GM12878 (cell line): ENCODE results near the gene KRTAP9-9. TPM values are rescaled to one million over a fixed set of nuclear protein-coding genes. Genes with fewer than 3 reads are reported as not detected.

Experiments
- ATAC-seq: fragments of 200-7000 bp; cut with Tn5 transposase; 3 replicates; pipeline ENCODE4 v1.9.1; 2020; ENCODE audit warnings: mild to moderate bottlenecking, moderate library complexity
- BruUV-seq: library from RNA; stranded (reverse); fragments of 400-500 nt; replicated peaks from 2 replicates; lab custom pipeline; 2021; lab: Mats Ljungman, UMichigan
- CTCF ChIA-PET: fragments of 300-600 bp; sonication (Branson Sonifier 250); formaldehyde crosslinking; extraction: SDS; loops from one replicate; lab custom pipeline; 2021; ENCODE audit warnings: inconsistent platforms; lab: Yijun Ruan, JAX
- POLR2A ChIA-PET: fragments of 350-600 bp; formaldehyde crosslinking; extraction: SDS; loops from one replicate; lab custom pipeline; 2021; ENCODE audit warnings: inconsistent platforms; lab: Charles Lee
- RAD21 ChIA-PET: fragments of 300-600 bp; sonication (Branson Sonifier 250); formaldehyde crosslinking; loops from one replicate; lab custom pipeline; 2023; ENCODE audit warnings: antibody characterized with exemption; ENCODE audit not compliant: unreplicated experiment; lab: Charles Lee
- SMC1A ChIA-PET: fragments of 300-600 bp; sonication (Branson Sonifier 250); formaldehyde crosslinking; loops from one replicate; lab custom pipeline; 2023; ENCODE audit not compliant: unreplicated experiment, uncharacterized antibody; lab: Charles Lee
- DNase-seq: peaks from one replicate; pipeline ENCODE4 v3.0.0-alpha.2; 2011; ENCODE audit warnings: low read depth, low spot score
- FAIRE-seq: peaks from 3 replicates; lab custom pipeline; 2011; peaks lifted over from hg19 to GRCh38; lab: Jason Lieb, UNC
- H2AFZ ChIP-seq: 2 replicates; pipeline ENCODE4 v1.6.0; 2011; ENCODE audit warnings: low read depth, low read length, control low read depth; ENCODE audit not compliant: control insufficient read depth
- H3K27ac ChIP-seq: 2 replicates; pipeline ENCODE4 v1.5.1; 2011; ENCODE audit warnings: control low read depth; ENCODE audit not compliant: control insufficient read depth, insufficient read depth
- H3K27me3 ChIP-seq, 2 experiments: replicated peaks in 1 of 2; 2 replicates each; pipeline versions ENCODE4 v1.6.0 to v1.6.1; 2011; ENCODE audit warnings: low read length in 1 of 2; ENCODE audit not compliant: control insufficient read depth in 2 of 2, insufficient read depth in 2 of 2
- H3K36me3 ChIP-seq, 2 experiments: 2 replicates each; pipeline ENCODE4 v1.5.1; 2011; ENCODE audit warnings: low read length in 1 of 2; ENCODE audit not compliant: control insufficient read depth in 2 of 2, insufficient read depth in 2 of 2
- H3K4me1 ChIP-seq: 2 replicates; pipeline ENCODE4 v1.6.1; 2011; ENCODE audit warnings: mild to moderate bottlenecking, low read length, moderate library complexity, mixed read lengths; ENCODE audit not compliant: control insufficient read depth, insufficient read depth
- H3K4me2 ChIP-seq: 2 replicates; pipeline ENCODE4 v1.6.0; 2011; ENCODE audit warnings: control low read depth; ENCODE audit not compliant: control insufficient read depth, insufficient read depth
- H3K4me3 ChIP-seq: fragments of 200-600 bp; sonication (generic); 2 replicates; pipeline ENCODE4 v1.5.1; 2016
- H3K79me2 ChIP-seq: 2 replicates; pipeline ENCODE4 v1.6.0; 2011; ENCODE audit warnings: low read length; ENCODE audit not compliant: control insufficient read depth, insufficient read depth
- H3K9ac ChIP-seq: 2 replicates; pipeline ENCODE4 v1.8.0; 2011; ENCODE audit warnings: low read length, control low read depth, mixed read lengths; ENCODE audit not compliant: control insufficient read depth, insufficient read depth
- H3K9me3 ChIP-seq: replicated peaks from 3 replicates; pipeline ENCODE4 v1.5.1; 2011; ENCODE audit warnings: mild to moderate bottlenecking, low read length; ENCODE audit not compliant: control insufficient read depth, insufficient read depth
- H4K20me1 ChIP-seq: 2 replicates; pipeline ENCODE4 v1.6.0; 2011; ENCODE audit not compliant: control insufficient read depth, insufficient read depth
- CHD2 ChIP-seq: IDR thresholded peaks from 2 replicates; pipeline ENCODE4 v1.6.1; 2011; ENCODE audit warnings: low read depth, low read length, improper control_type of control experiment, borderline replicate concordance
- CHD4 ChIP-seq: fragments of 200-600 bp; sonication (generic); IDR thresholded peaks from 2 replicates; pipeline ENCODE4 v1.6.1; 2016; ENCODE audit warnings: mild to moderate bottlenecking
- CREM ChIP-seq: IDR thresholded peaks from 2 replicates; pipeline ENCODE4 v1.6.1; 2014; ENCODE audit warnings: antibody characterized with exemption, low read depth
- E2F4 ChIP-seq: IDR thresholded peaks from 2 replicates; pipeline ENCODE4 v1.6.1; 2012; ENCODE audit warnings: low read depth, low read length, improper control_type of control experiment
- ETV6 ChIP-seq, 2 experiments: fragments of 450-650 bp in 1 of 2; IDR thresholded peaks in 1 of 2; conservative IDR thresholded peaks in 1 of 2; 2 replicates each; pipeline ENCODE4 v1.6.1; 2014; ENCODE audit warnings: antibody characterized with exemption in 1 of 2, borderline replicate concordance in 1 of 2, low read depth in 1 of 2, mild to moderate bottlenecking in 1 of 2, moderate library complexity in 1 of 2
- KLF5 ChIP-seq: fragments of 450-650 bp; IDR thresholded peaks from 2 replicates; pipeline ENCODE4 v1.6.1; 2014; ENCODE audit warnings: mild to moderate bottlenecking; ENCODE audit not compliant: partially characterized antibody
- LARP7 ChIP-seq: fragments of 450-650 bp; IDR thresholded peaks from 2 replicates; pipeline ENCODE4 v1.6.1; 2017; ENCODE audit warnings: mild to moderate bottlenecking
- MYB ChIP-seq: fragments of 150-350 bp; IDR thresholded peaks from 2 replicates; pipeline ENCODE4 v1.6.1; 2014; ENCODE audit warnings: mild to moderate bottlenecking, low read depth, low read length, borderline replicate concordance
- NR2F1 ChIP-seq: fragments of 450-650 bp; conservative IDR thresholded peaks from 2 replicates; pipeline ENCODE4 v1.6.1; 2017; ENCODE audit warnings: mild to moderate bottlenecking
- POLR2A ChIP-seq: IDR thresholded peaks from 2 replicates; pipeline ENCODE4 v1.6.1; 2011; ENCODE audit warnings: low read depth, mild to moderate bottlenecking, low read length
- RAD21 ChIP-seq: IDR thresholded peaks from 2 replicates; pipeline ENCODE4 v1.6.1; 2011; ENCODE audit warnings: mild to moderate bottlenecking, low read depth, low read length, moderate library complexity; ENCODE audit not compliant: insufficient read depth
- RCOR1 ChIP-seq: conservative IDR thresholded peaks from 2 replicates; pipeline ENCODE4 v1.6.1; 2012; ENCODE audit warnings: low read depth, low read length, improper control_type of control experiment
- STAT3 ChIP-seq: IDR thresholded peaks from 2 replicates; pipeline ENCODE4 v1.6.1; 2011; ENCODE audit warnings: low read depth, low read length, improper control_type of control experiment
- SUPT20H ChIP-seq: IDR thresholded peaks from 2 replicates; pipeline ENCODE4 v1.6.1; 2011; ENCODE audit warnings: low read depth, mild to moderate bottlenecking, low read length, moderate library complexity, borderline replicate concordance; ENCODE audit not compliant: control insufficient read depth
- TCF12 ChIP-seq: IDR thresholded peaks from 2 replicates; pipeline ENCODE4 v1.6.1; 2011; ENCODE audit warnings: low read depth, mild to moderate bottlenecking, low read length
- YY1 ChIP-seq: IDR thresholded peaks from 2 replicates; pipeline ENCODE4 v1.6.1; 2011; ENCODE audit warnings: low read depth, mild to moderate bottlenecking, low read length
- ZBTB11 ChIP-seq: fragments of 450-650 bp; formaldehyde crosslinking; IDR thresholded peaks from 2 replicates; pipeline ENCODE4 v1.5.0; 2022; ENCODE audit warnings: mild to moderate bottlenecking, missing genetic modification characterization
- WGBS: methylation state at CpG from one replicate; pipeline ENCODE4 v1.1.6; 2016; ENCODE audit warnings: low lambda C conversion rate; ENCODE audit not compliant: insufficient replicate concordance, insufficient coverage; ENCODE audit errors: missing lambda C conversion rate; 5-methylcytosine and 5-hydroxymethylcytosine counted together
- in situ Hi-C: fragments of 300-500 bp; cut with MboI; formaldehyde crosslinking; loops from 9 replicates; pipeline ENCODE4 v1.14.3; 2018; ENCODE audit warnings: mixed read lengths
- intact Hi-C: fragments of 100-400 bp; cut with micrococcal nuclease; formaldehyde crosslinking; loops from one replicate; pipeline ENCODE4 v1.14.2; 2022; ENCODE audit not compliant: unreplicated experiment
- polyA plus RNA-seq, 11 experiments: library from polyadenylated mRNA; depleted of rRNA in 4 of 11; unstranded in 6 of 11; stranded (reverse) in 5 of 11; fragments of >200 nt; fragmentation: Nextera tagmentation in 4 of 11; fragmentation: Illumina TruSeq in 1 of 11; extraction: Ambion mirVana in 4 of 11; extraction: Trizol in 1 of 11; gene quantifications; 1 replicate in 1 of 11; 2 replicates in 10 of 11; pipeline versions ENCODE4 v1.2.1 to v1.2.3, GENCODE V29; 2011 to 2016; ENCODE audit warnings: inconsistent platforms in 2 of 11, missing spikeins in 2 of 11, low read depth in 1 of 11
- total RNA-seq, 4 experiments: library from RNA; depleted of rRNA in 3 of 4; stranded (reverse); fragments of >200 nt in 3 of 4; fragmentation: Illumina TruSeq in 1 of 4; extraction: Trizol in 1 of 4; gene quantifications; 2 replicates each; pipeline versions ENCODE4 v1.2.1 to v1.2.3, GENCODE V29; 2013 to 2021
- TF ChIP-seq, protein P1 (sequence below): fragments of 450-650 bp; IDR thresholded peaks from 2 replicates; pipeline ENCODE4 v1.6.1; 2018; ENCODE audit warnings: borderline replicate concordance, mild to moderate bottlenecking; ENCODE audit not compliant: partially characterized antibody

Gene KRTAP9-9
- total and polyA plus RNA-seq, 10 of the 15 experiments (the other 5 are each of a cell fraction or from before 2014, with no cell fraction given) = not detected

- TF ChIP-seq, protein P1, sequence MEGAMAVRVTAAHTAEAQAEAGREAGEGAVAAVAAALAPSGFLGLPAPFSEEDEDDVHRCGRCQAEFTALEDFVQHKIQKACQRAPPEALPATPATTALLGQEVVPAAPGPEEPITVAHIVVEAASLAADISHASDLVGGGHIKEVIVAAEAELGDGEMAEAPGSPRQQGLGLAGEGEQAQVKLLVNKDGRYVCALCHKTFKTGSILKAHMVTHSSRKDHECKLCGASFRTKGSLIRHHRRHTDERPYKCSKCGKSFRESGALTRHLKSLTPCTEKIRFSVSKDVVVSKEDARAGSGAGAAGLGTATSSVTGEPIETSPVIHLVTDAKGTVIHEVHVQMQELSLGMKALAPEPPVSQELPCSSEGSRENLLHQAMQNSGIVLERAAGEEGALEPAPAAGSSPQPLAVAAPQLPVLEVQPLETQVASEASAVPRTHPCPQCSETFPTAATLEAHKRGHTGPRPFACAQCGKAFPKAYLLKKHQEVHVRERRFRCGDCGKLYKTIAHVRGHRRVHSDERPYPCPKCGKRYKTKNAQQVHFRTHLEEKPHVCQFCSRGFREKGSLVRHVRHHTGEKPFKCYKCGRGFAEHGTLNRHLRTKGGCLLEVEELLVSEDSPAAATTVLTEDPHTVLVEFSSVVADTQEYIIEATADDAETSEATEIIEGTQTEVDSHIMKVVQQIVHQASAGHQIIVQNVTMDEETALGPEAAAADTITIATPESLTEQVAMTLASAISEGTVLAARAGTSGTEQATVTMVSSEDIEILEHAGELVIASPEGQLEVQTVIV = no peak
- no peak for TF ChIP-seq RAD21
- TF ChIP-seq ZBTB11 (CRISPR knock-in tag) = no peak
Measured at GRCh38 chr17:41212524-41213169, 42.5 kb upstream of the KRTAP9-9 start (continued).

DNA sequence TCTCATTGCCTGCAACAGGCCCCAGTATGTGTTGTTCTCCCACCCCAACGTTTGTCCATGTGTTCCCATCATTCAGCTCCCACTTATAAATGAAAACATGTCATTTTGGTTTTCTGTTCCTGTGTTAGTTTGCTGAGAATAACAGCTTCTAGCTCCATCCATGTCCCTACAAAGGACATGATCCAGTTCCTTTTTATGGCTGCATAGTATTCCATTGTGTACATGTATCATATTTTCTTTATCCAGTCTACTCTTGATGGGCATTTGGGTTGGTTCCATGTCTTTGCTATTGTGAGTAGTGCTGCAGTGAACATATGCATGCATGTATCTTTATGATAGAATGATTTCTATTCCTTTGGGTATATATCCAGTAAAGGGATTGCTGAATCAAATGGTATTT is 39.5 kb upstream of the KRTAP9-9 start:
- Histone ChIP-seq H3K4me1 (no peaks in the 10 kb centered on the region), H3K79me2 (no peaks in the 10 kb centered on the region), H3K4me3 (no peak overlapping the region), H3K27ac (no peak overlapping the region), H3K36me3 (no peaks in the 10 kb centered on the region), H3K9me3 (no peaks in the 10 kb centered on the region), H4K20me1 (no peaks in the 10 kb centered on the region), H2AFZ (no peak overlapping the region), H3K4me2 (no peak overlapping the region), H3K27me3 (no peaks in the 10 kb centered on the region; a peak in 1 of 4 replicates), H3K9ac (no peak overlapping the region)
- ChIA-PET RAD21 (no interaction called here), POLR2A (interaction anchor here (0.5 kb wide), 1 partner anchor 14 kb away, joined by 3 read pairs; no protein-coding TSS in a partner anchor), CTCF (no interaction called here), SMC1A (no interaction called here)
- DNase-seq (no peak), FAIRE-seq (no peak), ATAC-seq (no peak)
- no peak for TF ChIP-seq RCOR1
- no peak for TF ChIP-seq CREM
- TF ChIP-seq STAT3 = no peak
- TF ChIP-seq POLR2A = no peak
- no peak for TF ChIP-seq E2F4
- no peak for TF ChIP-seq SUPT20H
- TF ChIP-seq LARP7 = no peak
- no peak for TF ChIP-seq CHD2
- TF ChIP-seq NR2F1 = no peak
- no peak for TF ChIP-seq TCF12
- TF ChIP-seq ETV6 (conservative IDR thresholded peaks at IDR 0.05 in 1 of 2, IDR thresholded peaks at IDR 0.05 in 1 of 2; ENCODE audit: borderline replicate concordance in 1 of 2, low read depth in 1 of 2) = no peak
- no peak for TF ChIP-seq YY1
- no peak for TF ChIP-seq CHD4
- TF ChIP-seq MYB = no peak
- no peak for TF ChIP-seq KLF5
- WGBS = 0% methylated on average over 1 of the region's 1 CpG
- in situ Hi-C loops (no loop called here), intact Hi-C loops (no loop called here)
- no TSS peak for BruUV-seq
